Activated naive CD8-positive, alpha-beta T cell treated with anti-CD3 and anti-CD28 coated beads for 36 hours (primary cell): ENCODE results near the gene TUBD1. TPM values are rescaled to one million over a fixed set of nuclear protein-coding genes. Genes with fewer than 3 reads are reported as not detected.
"Not testable (repeated sequence)": the region's sequence is repeated elsewhere in the genome, so short reads cannot be mapped to it uniquely, and the experiment has no call there.

ENCODE experiments used
- DNase-seq: peaks from one replicate; pipeline ENCODE4 v3.0.0; 2021
- H3K27ac Mint-ChIP-seq: one replicate; pipeline ENCODE4 v1.8.0; 2022; ENCODE audit warnings: mild to moderate bottlenecking, moderate library complexity, mixed read lengths
- H3K27me3 Mint-ChIP-seq: one replicate; pipeline ENCODE4 v1.8.0; 2022; ENCODE audit warnings: mild to moderate bottlenecking, mixed read lengths
- H3K36me3 Mint-ChIP-seq: one replicate; pipeline ENCODE4 v1.8.0; 2021; ENCODE audit warnings: mild to moderate bottlenecking, mixed read lengths
- H3K4me1 Mint-ChIP-seq: one replicate; pipeline ENCODE4 v1.8.0; 2021; ENCODE audit warnings: mixed read lengths
- H3K4me3 Mint-ChIP-seq: one replicate; pipeline ENCODE4 v1.8.0; 2022; ENCODE audit warnings: mild to moderate bottlenecking, moderate library complexity, mixed read lengths
- H3K9me3 Mint-ChIP-seq: one replicate; pipeline ENCODE4 v1.8.0; 2022; ENCODE audit warnings: mixed read lengths
- total RNA-seq, 2 experiments: library from RNA; stranded (reverse); gene quantifications; one replicate each; pipeline ENCODE4 v1.2.3, GENCODE V29; 2021

The TUBD1 gene
- total RNA-seq, 2 experiments from 2014 or later: 7.6 to 7.8 TPM

- peak overlapping the region; percentile 27 for H3K27ac Mint-ChIP-seq
- H3K27me3 Mint-ChIP-seq: no peaks in the 10 kb centered on the region
- H3K9me3 Mint-ChIP-seq: no peaks in the 10 kb centered on the region
- H3K4me1 Mint-ChIP-seq: peaks cover 35% of the 10 kb centered on the region
- H3K36me3 Mint-ChIP-seq: peaks cover 8% of the 10 kb centered on the region
- H3K4me3 Mint-ChIP-seq: no peak overlapping the region
- no peak for DNase-seq
These were observed 35.6 kb downstream of the TUBD1 start for GRCh38 chr17:59856859-59857794.

- H3K27ac Mint-ChIP-seq, DNase-seq, H3K9me3 Mint-ChIP-seq, H3K27me3 Mint-ChIP-seq, H3K4me3 Mint-ChIP-seq, H3K36me3 Mint-ChIP-seq: not testable (repeated sequence)
- H3K4me1 Mint-ChIP-seq: peaks cover 44% of the 10 kb centered on the region
These were observed 38.6 kb downstream of the TUBD1 start for GRCh38 chr17:59853919-59854729.

- Mint-ChIP-seq H3K36me3 (peaks cover 2% of the 10 kb centered on the region), H3K27ac (peak overlapping the region; percentile 51), H3K27me3 (no peaks in the 10 kb centered on the region), H3K4me3 (no peak overlapping the region), H3K9me3 (no peaks in the 10 kb centered on the region), H3K4me1 (peaks cover 43% of the 10 kb centered on the region)
- peak; percentile 53 for DNase-seq
These were observed 39.4 kb downstream of the TUBD1 start for GRCh38 chr17:59853168-59853918.

- Mint-ChIP-seq H3K27ac (peak overlapping the region; percentile 51), H3K4me1 (peaks cover 41% of the 10 kb centered on the region)
- H3K27me3 Mint-ChIP-seq, DNase-seq, H3K36me3 Mint-ChIP-seq, H3K9me3 Mint-ChIP-seq, H3K4me3 Mint-ChIP-seq: not testable (repeated sequence)
These were observed 39.9 kb downstream of the TUBD1 start for GRCh38 chr17:59852847-59853167.

GRCh38 chr17:59851439-59852375 lies 41.0 kb downstream of the TUBD1 start:
- DNase-seq: no peak
- no peaks in the 10 kb centered on the region for H3K9me3 Mint-ChIP-seq
- no peaks in the 10 kb centered on the region for H3K27me3 Mint-ChIP-seq
- H3K4me1 Mint-ChIP-seq: peaks cover 47% of the 10 kb centered on the region
- peak overlapping the region; percentile 38 for H3K27ac Mint-ChIP-seq
- peaks cover 2% of the 10 kb centered on the region for H3K36me3 Mint-ChIP-seq
- H3K4me3 Mint-ChIP-seq: no peak overlapping the region

- H3K27me3 Mint-ChIP-seq, H3K36me3 Mint-ChIP-seq: not testable (repeated sequence)
These were observed 42.4 kb downstream of the TUBD1 start for GRCh38 chr17:59850311-59850710.

GRCh38 chr17:59848778-59849177 lies 44.0 kb downstream of the TUBD1 start:
- H3K4me3 Mint-ChIP-seq: peak overlapping the region; percentile 5
- H3K36me3 Mint-ChIP-seq: peaks cover 2% of the 10 kb centered on the region
- H3K27ac Mint-ChIP-seq: peak overlapping the region; percentile 75
- no peaks in the 10 kb centered on the region for H3K27me3 Mint-ChIP-seq
- peaks cover 67% of the 10 kb centered on the region for H3K4me1 Mint-ChIP-seq
- H3K9me3 Mint-ChIP-seq: no peaks in the 10 kb centered on the region
- DNase-seq: peak; percentile 67

More at GRCh38 chr17:59850311-59850710, 42.4 kb downstream of the TUBD1 start:
- not testable (repeated sequence) for H3K9me3 Mint-ChIP-seq, DNase-seq, H3K27ac Mint-ChIP-seq, H3K4me3 Mint-ChIP-seq
- H3K4me1 Mint-ChIP-seq: peaks cover 56% of the 10 kb centered on the region

- H3K36me3 Mint-ChIP-seq: peaks cover 2% of the 10 kb centered on the region
- peaks cover 68% of the 10 kb centered on the region for H3K4me1 Mint-ChIP-seq
- H3K4me3 Mint-ChIP-seq: no peak overlapping the region
- peaks cover under 1% of the 10 kb centered on the region for H3K27me3 Mint-ChIP-seq
- no peaks in the 10 kb centered on the region for H3K9me3 Mint-ChIP-seq
- DNase-seq: no peak
- H3K27ac Mint-ChIP-seq: no peak overlapping the region
These were observed 44.4 kb downstream of the TUBD1 start for GRCh38 chr17:59848385-59848668.

GRCh38 chr17:59846394-59847165 lies 46.2 kb downstream of the TUBD1 start:
- Mint-ChIP-seq H3K36me3 (peaks cover 17% of the 10 kb centered on the region), H3K4me1 (peaks cover 67% of the 10 kb centered on the region), H3K4me3 (peak overlapping the region; percentile 54), H3K27ac (peak overlapping the region; percentile 89), H3K9me3 (peaks cover under 1% of the 10 kb centered on the region), H3K27me3 (peaks cover 11% of the 10 kb centered on the region)
- DNase-seq: no peak

- Mint-ChIP-seq H3K36me3 (peaks cover 25% of the 10 kb centered on the region), H3K4me3 (peak overlapping the region; percentile 54), H3K9me3 (peaks cover 4% of the 10 kb centered on the region), H3K4me1 (peaks cover 71% of the 10 kb centered on the region), H3K27me3 (peaks cover 19% of the 10 kb centered on the region), H3K27ac (peak overlapping the region; percentile 89)
- DNase-seq: peak; percentile 47
These were observed 46.9 kb downstream of the TUBD1 start for GRCh38 chr17:59845595-59846393.

GRCh38 chr17:59844884-59845594 lies 47.7 kb downstream of the TUBD1 start:
- peaks cover 25% of the 10 kb centered on the region for H3K27me3 Mint-ChIP-seq
- H3K27ac Mint-ChIP-seq: peak overlapping the region; percentile 89
- peaks cover 32% of the 10 kb centered on the region for H3K36me3 Mint-ChIP-seq
- H3K4me3 Mint-ChIP-seq: peak overlapping the region; percentile 26
- DNase-seq: no peak
- peaks cover 79% of the 10 kb centered on the region for H3K4me1 Mint-ChIP-seq
- H3K9me3 Mint-ChIP-seq: peaks cover 4% of the 10 kb centered on the region

- peak; percentile 59 for DNase-seq
- peaks cover 52% of the 10 kb centered on the region for H3K36me3 Mint-ChIP-seq
- peaks cover 40% of the 10 kb centered on the region for H3K27me3 Mint-ChIP-seq
- H3K27ac Mint-ChIP-seq: peak overlapping the region; percentile 100
- H3K9me3 Mint-ChIP-seq: peaks cover 4% of the 10 kb centered on the region
- H3K4me1 Mint-ChIP-seq: peaks cover 75% of the 10 kb centered on the region
- peak overlapping the region; percentile 99 for H3K4me3 Mint-ChIP-seq
These were observed 49.7 kb downstream of the TUBD1 start for GRCh38 chr17:59842901-59843652.
